ENCODE data around the gene AARS2. TPM values are rescaled to one million over a fixed set of nuclear protein-coding genes. Genes with fewer than 3 reads are reported as not detected.

AARS2 gene
- total RNA-seq, 1 donor from 2014 or later: 12.0 TPM

- ATAC-seq (no peak), DNase-seq (no peak)
- Histone ChIP-seq H3K4me3 (no peak overlapping the region), H3K27me3 (ENCODE audit: low read depth) (no peaks in the 10 kb centered on the region), H3K4me1 (peaks cover 49% of the 10 kb centered on the region), H3K9me3 (no peaks in the 10 kb centered on the region), H3K36me3 (peaks cover 47% of the 10 kb centered on the region), H3K27ac (no peak overlapping the region)
- TF ChIP-seq CTCF (IDR thresholded peaks at IDR 0.05): no peak
- intact Hi-C loops (cut with DNase I): no loop called here
These were observed 54.8 kb downstream of the AARS2 start for GRCh38 chr6:44258325-44258863.

- Histone ChIP-seq H3K4me1 (peaks cover 44% of the 10 kb centered on the region), H3K27ac (peak overlapping the region; percentile 87), H3K9me3 (no peaks in the 10 kb centered on the region), H3K27me3 (ENCODE audit: low read depth) (no peaks in the 10 kb centered on the region), H3K4me3 (peak overlapping the region; percentile 96), H3K36me3 (peaks cover 53% of the 10 kb centered on the region)
- intact Hi-C loops (cut with DNase I): no loop called here
- no peak for DNase-seq
- no peak for TF ChIP-seq CTCF (IDR thresholded peaks at IDR 0.05)
- no peak for ATAC-seq
These were observed 55.3 kb downstream of the AARS2 start for GRCh38 chr6:44257753-44258324.

GRCh38 chr6:44257025-44257752 is 56.0 kb downstream of the AARS2 start, which contains the start of gene SLC35B2:
Gene SLC35B2, minus strand, starts transcription at chr6:44257528. Its CDS starts 118 bp downstream, at chr6:44257410.
- Histone ChIP-seq H3K9me3 (no peaks in the 10 kb centered on the region), H3K27me3 (ENCODE audit: low read depth) (no peaks in the 10 kb centered on the region), H3K36me3 (peaks cover 59% of the 10 kb centered on the region), H3K27ac (peak within 1 kb of the TSS; percentile 87), H3K4me3 (peak within 1 kb of the TSS; percentile 96), H3K4me1 (peaks cover 41% of the 10 kb centered on the region)
- peak; percentile 75 for DNase-seq
- intact Hi-C loops (cut with DNase I): no loop called here
- peak; percentile 68 for TF ChIP-seq CTCF (IDR thresholded peaks at IDR 0.05)
- ATAC-seq: peak; percentile 88 to 91

GRCh38 chr6:44256775-44257024 is 56.4 kb downstream of the AARS2 start:
- H3K27ac ChIP-seq: peak overlapping the region; percentile 87
- DNase-seq (no peak), ATAC-seq (no peak)
- TF ChIP-seq CTCF (IDR thresholded peaks at IDR 0.05): no peak
- H3K4me3 ChIP-seq: peak overlapping the region; percentile 96
- peaks cover 64% of the 10 kb centered on the region for H3K36me3 ChIP-seq
- no peaks in the 10 kb centered on the region for H3K27me3 ChIP-seq (ENCODE audit: low read depth)
- H3K4me1 ChIP-seq: peaks cover 40% of the 10 kb centered on the region
- no peaks in the 10 kb centered on the region for H3K9me3 ChIP-seq
- intact Hi-C loops (cut with DNase I): no loop called here

GRCh38 chr6:44255871-44256774 is 57.0 kb downstream of the AARS2 start:
- peak overlapping the region; percentile 87 for H3K27ac ChIP-seq
- H3K4me3 ChIP-seq: peak overlapping the region; percentile 96
- DNase-seq (no peak), ATAC-seq (peak; percentile 1 to 19)
- no peaks in the 10 kb centered on the region for H3K27me3 ChIP-seq (ENCODE audit: low read depth)
- H3K9me3 ChIP-seq: no peaks in the 10 kb centered on the region
- H3K36me3 ChIP-seq: peaks cover 70% of the 10 kb centered on the region
- intact Hi-C loops (cut with DNase I): no loop called here
- no peak for TF ChIP-seq CTCF (IDR thresholded peaks at IDR 0.05)
- H3K4me1 ChIP-seq: peaks cover 38% of the 10 kb centered on the region

Measured in lower lobe of right lung (tissue), 2 donors.